Measurements from ENCODE around the gene ZNF211. TPM values are rescaled to one million over a fixed set of nuclear protein-coding genes. Genes with fewer than 3 reads are reported as not detected.

The ZNF211 gene
- total and polyA plus RNA-seq, 10 of the 15 experiments (the other 5 are each of a cell fraction or from before 2014, with no cell fraction given), result 2.1 to 20.6 (median 9.3) TPM

- Histone ChIP-seq H3K4me1 (ENCODE audit: control insufficient read depth, insufficient read depth, low read length) (no peaks in the 10 kb centered on the region), H3K9me3 (replicated peaks; ENCODE audit: control insufficient read depth, insufficient read depth, low read length) (no peaks in the 10 kb centered on the region; the same call in 2 of the 3 replicates), H3K9ac (ENCODE audit: control insufficient read depth, insufficient read depth, low read length) (no peak overlapping the region), H3K4me2 (ENCODE audit: control insufficient read depth, insufficient read depth) (no peak overlapping the region), H3K4me3 (no peak overlapping the region), H4K20me1 (ENCODE audit: control insufficient read depth, insufficient read depth) (no peaks in the 10 kb centered on the region), H3K27me3 (replicated peaks in 1 of 2; ENCODE audit: control insufficient read depth in 2 of 2, insufficient read depth in 2 of 2, low read length in 1 of 2) (no peaks in the 10 kb centered on the region), H3K36me3 (ENCODE audit: control insufficient read depth in 2 of 2, insufficient read depth in 2 of 2, low read length in 1 of 2) (no peaks in the 10 kb centered on the region), H2AFZ (ENCODE audit: control insufficient read depth, low read depth, low read length) (no peak overlapping the region), H3K79me2 (ENCODE audit: control insufficient read depth, insufficient read depth, low read length) (no peaks in the 10 kb centered on the region), H3K27ac (ENCODE audit: control insufficient read depth, insufficient read depth) (no peak overlapping the region)
- 51% methylated on average over 7 of the region's 7 CpGs for WGBS (ENCODE audit: insufficient coverage, insufficient replicate concordance, low lambda C conversion rate, missing lambda C conversion rate)
- intact Hi-C loops (cut with micrococcal nuclease; ENCODE audit: unreplicated experiment) (no loop called here), in situ Hi-C loops (cut with MboI) (no loop called here)
- DNase-seq (ENCODE audit: low read depth, low spot score) (no peak), FAIRE-seq (no peak), ATAC-seq (no peak)
- BruUV-seq (replicated peaks), result no TSS peak
- ChIA-PET SMC1A (ENCODE audit: uncharacterized antibody, unreplicated experiment) (no interaction called here), RAD21 (ENCODE audit: unreplicated experiment) (no interaction called here), CTCF (interaction anchor here (0.6 to 1.9 kb wide), 2 partner anchors 11 to 414 kb away, joined by 3 to 7 read pairs; partner anchors contain the start of gene ZNF551), POLR2A (interaction anchor here (0.7 kb wide), 1 partner anchor 560 kb away, joined by 3 read pairs; no protein-coding TSS in a partner anchor)
- TF ChIP-seq ZBTB40 (IDR thresholded peaks at IDR 0.05; ENCODE audit: borderline replicate concordance), result no peak
- no peak for TF ChIP-seq NFYB (IDR thresholded peaks at IDR 0.05; ENCODE audit: insufficient read depth, low read depth, low read length)
- TF ChIP-seq CTCF (IDR thresholded peaks at IDR 0.05 in 2 of 3, conservative IDR thresholded peaks at IDR 0.05 in 1 of 3; ENCODE audit: control insufficient read depth in 2 of 3, extremely low read depth in 1 of 3, insufficient read depth in 1 of 3, low read depth in 3 of 3, low read length in 3 of 3), result no peak
- TF ChIP-seq E2F4 (IDR thresholded peaks at IDR 0.05; ENCODE audit: low read depth, low read length), result no peak
- TF ChIP-seq BHLHE40 (IDR thresholded peaks at IDR 0.05; ENCODE audit: borderline replicate concordance in 1 of 2, low read depth in 2 of 2, low read length in 1 of 2), result no peak
- TF ChIP-seq PBX3 (IDR thresholded peaks at IDR 0.05; ENCODE audit: insufficient replicate concordance, low read depth, low read length), result no peak
- TF ChIP-seq HCFC1 (IDR thresholded peaks at IDR 0.05; ENCODE audit: low read length), result no peak
- no peak for TF ChIP-seq MLLT1 (IDR thresholded peaks at IDR 0.05)
- TF ChIP-seq BRCA1 (IDR thresholded peaks at IDR 0.05; ENCODE audit: low read depth, low read length), result no peak
- TF ChIP-seq RAD21 (IDR thresholded peaks at IDR 0.05; ENCODE audit: insufficient read depth, low read depth, low read length), result no peak
- no peak for TF ChIP-seq JUND (IDR thresholded peaks at IDR 0.05; ENCODE audit: low read depth, low read length)
- TF ChIP-seq MYB (IDR thresholded peaks at IDR 0.05; ENCODE audit: borderline replicate concordance, low read depth, low read length), result no peak
Observed at GRCh38 chr19:57671124-57671895, 38.3 kb downstream of the ZNF211 start.
